Gastrocnemius medialis (tissue), 4 donors: ENCODE results near the gene ANKRD31.
"Not testable (repeated sequence)": the region's sequence is repeated elsewhere in the genome, so short reads cannot be mapped to it uniquely, and the experiment has no call there.

ENCODE experiments used
- POLR2A ChIP-seq, 2 donors: fragments of 450-650 bp; IDR thresholded peaks; one replicate each; pipeline ENCODE4 v1.6.1; 2017; ENCODE audit warnings: antibody characterized with exemption in 2 of 2, mild to moderate bottlenecking in 2 of 2, moderate library complexity in 2 of 2
- TF ChIP-seq, protein P1 (sequence below), 5 experiments: fragments of 450-650 bp in 3 of 5; fragments of 200-600 bp in 2 of 5; sonication (generic) in 2 of 5; IDR thresholded peaks in 4 of 5; conservative IDR thresholded peaks in 1 of 5; 1 replicate in 4 of 5; 2 replicates in 1 of 5; pipeline ENCODE4 v1.5.1; 2016 to 2019; ENCODE audit warnings: antibody characterized with exemption in 5 of 5, mild to moderate bottlenecking in 3 of 5, moderate library complexity in 3 of 5

GRCh38 chr5:75250452-75250851 lies 13.8 kb upstream of the ANKRD31 start:
- not testable (repeated sequence) for TF ChIP-seq POLR2A (IDR thresholded peaks at IDR 0.05)
- TF ChIP-seq, protein P1, sequence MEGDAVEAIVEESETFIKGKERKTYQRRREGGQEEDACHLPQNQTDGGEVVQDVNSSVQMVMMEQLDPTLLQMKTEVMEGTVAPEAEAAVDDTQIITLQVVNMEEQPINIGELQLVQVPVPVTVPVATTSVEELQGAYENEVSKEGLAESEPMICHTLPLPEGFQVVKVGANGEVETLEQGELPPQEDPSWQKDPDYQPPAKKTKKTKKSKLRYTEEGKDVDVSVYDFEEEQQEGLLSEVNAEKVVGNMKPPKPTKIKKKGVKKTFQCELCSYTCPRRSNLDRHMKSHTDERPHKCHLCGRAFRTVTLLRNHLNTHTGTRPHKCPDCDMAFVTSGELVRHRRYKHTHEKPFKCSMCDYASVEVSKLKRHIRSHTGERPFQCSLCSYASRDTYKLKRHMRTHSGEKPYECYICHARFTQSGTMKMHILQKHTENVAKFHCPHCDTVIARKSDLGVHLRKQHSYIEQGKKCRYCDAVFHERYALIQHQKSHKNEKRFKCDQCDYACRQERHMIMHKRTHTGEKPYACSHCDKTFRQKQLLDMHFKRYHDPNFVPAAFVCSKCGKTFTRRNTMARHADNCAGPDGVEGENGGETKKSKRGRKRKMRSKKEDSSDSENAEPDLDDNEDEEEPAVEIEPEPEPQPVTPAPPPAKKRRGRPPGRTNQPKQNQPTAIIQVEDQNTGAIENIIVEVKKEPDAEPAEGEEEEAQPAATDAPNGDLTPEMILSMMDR (IDR thresholded peaks at IDR 0.05 in 4 of 5, conservative IDR thresholded peaks at IDR 0.05 in 1 of 5): not testable (repeated sequence)
